SK-N-MC (cell line): ENCODE data around the gene C4orf54.

Source experiments
- DNase-seq: peaks from one replicate; pipeline ENCODE4 v3.0.0-alpha.2; 2011; ENCODE audit warnings: low read depth, low spot score
- H3K27ac ChIP-seq: fragments of 200-600 bp; sonication (generic); 2 replicates; pipeline ENCODE4 v1.5.1; 2016; ENCODE audit warnings: mixed run types
- H3K36me3 ChIP-seq: fragments of 200-600 bp; sonication (generic); 2 replicates; pipeline ENCODE4 v1.6.1; 2017; ENCODE audit warnings: antibody characterized with exemption, low read length, mixed read lengths; ENCODE audit not compliant: insufficient read depth
- H3K4me3 ChIP-seq: fragments of 200-600 bp; sonication (generic); 2 replicates; pipeline ENCODE4 v1.5.1; 2016
- H3K9ac ChIP-seq: fragments of 200-600 bp; sonication (generic); 2 replicates; pipeline ENCODE4 v1.8.0; 2017; ENCODE audit warnings: mixed run types, mixed read lengths; ENCODE audit not compliant: insufficient read length
- H3K9me3 ChIP-seq: fragments of 200-600 bp; sonication (generic); 2 replicates; pipeline ENCODE4 v1.6.1; 2017; ENCODE audit warnings: low read depth, mild to moderate bottlenecking, antibody characterized with exemption, low read length, moderate library complexity, mixed read lengths
- EZH2 ChIP-seq: fragments of 200-600 bp; sonication (generic); IDR thresholded peaks from one replicate; pipeline ENCODE4 v1.6.1; 2017; ENCODE audit warnings: antibody characterized with exemption
- FOXP2 ChIP-seq: optimal IDR thresholded peaks from 2 replicates; pipeline ENCODE3; 2011; ENCODE audit warnings: mild to moderate bottlenecking, moderate library complexity; ENCODE audit not compliant: insufficient read depth; ENCODE audit errors: extremely low read length, control extremely low read depth
- POLR2AphosphoS5 ChIP-seq: IDR thresholded peaks from 2 replicates; pipeline ENCODE4 v1.6.1; 2012; ENCODE audit warnings: mild to moderate bottlenecking, low read depth, low read length, borderline replicate concordance

Gene C4orf54

DNA sequence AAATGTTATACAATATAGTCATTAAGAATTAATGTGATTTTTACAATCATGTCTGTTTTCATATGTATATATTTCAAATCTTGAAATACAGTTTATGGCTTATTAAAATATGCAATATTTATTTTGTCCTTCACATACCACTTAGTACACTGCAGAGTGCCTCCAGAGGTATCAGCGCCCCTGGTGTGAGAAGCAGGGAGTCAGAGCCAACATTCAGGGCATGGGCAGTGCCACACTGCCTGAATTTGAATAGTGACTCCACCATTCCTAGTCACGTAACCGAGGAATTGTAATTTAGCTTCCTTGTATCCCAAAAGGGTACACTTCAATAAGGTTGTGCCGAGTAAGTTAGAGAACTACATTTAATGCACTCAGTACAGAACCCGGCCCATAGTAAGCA is 4.3 kb upstream of the C4orf54 start:
- Histone ChIP-seq H3K4me3 (no peak overlapping the region), H3K9me3 (no peaks in the 10 kb centered on the region), H3K27ac (no peak overlapping the region), H3K9ac (no peak overlapping the region), H3K36me3 (no peaks in the 10 kb centered on the region)
- no peak for DNase-seq
- TF ChIP-seq FOXP2 (no peak), POLR2AphosphoS5 (no peak), EZH2 (no peak)

- Histone ChIP-seq H3K9ac (no peak overlapping the region), H3K27ac (no peak overlapping the region), H3K9me3 (no peaks in the 10 kb centered on the region), H3K36me3 (no peaks in the 10 kb centered on the region), H3K4me3 (no peak overlapping the region)
- TF ChIP-seq POLR2AphosphoS5 (no peak), EZH2 (no peak), FOXP2 (no peak)
- DNase-seq = no peak
Measured at GRCh38 chr4:99658666-99659065, 1.0 kb upstream of the C4orf54 start.

GRCh38 chr4:99655308-99656081 is 2.1 kb downstream of the C4orf54 start:
- no peak for DNase-seq
- no peak for TF ChIP-seq FOXP2
- TF ChIP-seq EZH2 = no peak
- no peak for TF ChIP-seq POLR2AphosphoS5
- Histone ChIP-seq H3K27ac (no peak overlapping the region), H3K4me3 (no peak overlapping the region), H3K36me3 (no peaks in the 10 kb centered on the region), H3K9me3 (no peaks in the 10 kb centered on the region), H3K9ac (no peak overlapping the region)

DNA sequence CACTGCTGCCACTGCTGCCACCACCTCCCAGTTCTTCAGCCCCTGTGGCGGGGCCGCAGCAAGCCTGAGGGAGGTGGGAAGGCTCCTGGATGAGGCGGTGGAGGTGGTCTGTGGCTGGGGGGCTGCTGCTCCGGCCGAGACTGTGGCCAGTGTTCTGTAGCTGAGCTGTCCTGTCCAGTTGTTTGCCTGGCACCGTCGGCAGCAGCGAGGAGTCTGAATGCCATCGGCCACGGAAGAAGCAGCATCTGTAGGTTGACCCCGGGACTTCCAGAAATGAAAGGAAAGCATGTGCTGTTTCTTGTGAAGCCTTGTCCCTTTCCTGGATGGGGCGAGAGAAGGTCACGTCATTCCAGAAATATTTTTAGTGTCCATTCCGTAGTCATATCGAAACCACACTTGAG is 3.3 kb downstream of the C4orf54 start:
- no peak for TF ChIP-seq EZH2
- TF ChIP-seq FOXP2 = no peak
- TF ChIP-seq POLR2AphosphoS5 = no peak
- Histone ChIP-seq H3K9me3 (no peaks in the 10 kb centered on the region), H3K9ac (no peak overlapping the region), H3K36me3 (no peaks in the 10 kb centered on the region), H3K27ac (no peak overlapping the region), H3K4me3 (no peak overlapping the region)
- no peak for DNase-seq

DNA sequence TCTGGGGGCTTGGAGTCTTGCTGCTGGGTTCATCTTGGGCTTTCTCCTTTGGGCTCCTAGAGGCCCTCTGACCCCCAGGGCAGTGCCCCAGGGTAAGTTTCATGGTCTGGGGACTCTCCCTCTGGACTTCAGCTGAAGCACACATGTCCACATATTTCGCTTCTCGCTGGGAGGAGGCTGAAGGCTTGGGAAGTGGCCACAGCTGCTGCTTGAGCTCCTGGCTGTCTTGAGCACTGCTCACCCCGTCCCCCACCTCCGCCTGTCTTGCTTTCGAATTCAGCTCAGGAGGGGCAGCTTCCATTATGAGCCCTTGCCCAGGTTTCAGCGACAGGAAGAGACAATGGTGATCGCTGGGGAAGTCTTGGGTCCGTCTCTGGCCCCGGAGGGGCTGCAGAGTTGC is 3.7 kb downstream of the C4orf54 start:
- Histone ChIP-seq H3K4me3 (no peak overlapping the region), H3K9ac (no peak overlapping the region), H3K9me3 (no peaks in the 10 kb centered on the region), H3K36me3 (no peaks in the 10 kb centered on the region), H3K27ac (no peak overlapping the region)
- TF ChIP-seq POLR2AphosphoS5 = no peak
- no peak for TF ChIP-seq EZH2
- no peak for TF ChIP-seq FOXP2
- DNase-seq = no peak

- H3K36me3 ChIP-seq = no peaks in the 10 kb centered on the region
- no peak for DNase-seq
- H3K9ac ChIP-seq = no peak overlapping the region
- no peak overlapping the region for H3K27ac ChIP-seq
- TF ChIP-seq POLR2AphosphoS5 (no peak), EZH2 (no peak), FOXP2 (no peak)
- H3K4me3 ChIP-seq = no peak overlapping the region
- H3K9me3 ChIP-seq = no peaks in the 10 kb centered on the region
Measured at GRCh38 chr4:99652596-99653436, 4.8 kb downstream of the C4orf54 start.

DNA sequence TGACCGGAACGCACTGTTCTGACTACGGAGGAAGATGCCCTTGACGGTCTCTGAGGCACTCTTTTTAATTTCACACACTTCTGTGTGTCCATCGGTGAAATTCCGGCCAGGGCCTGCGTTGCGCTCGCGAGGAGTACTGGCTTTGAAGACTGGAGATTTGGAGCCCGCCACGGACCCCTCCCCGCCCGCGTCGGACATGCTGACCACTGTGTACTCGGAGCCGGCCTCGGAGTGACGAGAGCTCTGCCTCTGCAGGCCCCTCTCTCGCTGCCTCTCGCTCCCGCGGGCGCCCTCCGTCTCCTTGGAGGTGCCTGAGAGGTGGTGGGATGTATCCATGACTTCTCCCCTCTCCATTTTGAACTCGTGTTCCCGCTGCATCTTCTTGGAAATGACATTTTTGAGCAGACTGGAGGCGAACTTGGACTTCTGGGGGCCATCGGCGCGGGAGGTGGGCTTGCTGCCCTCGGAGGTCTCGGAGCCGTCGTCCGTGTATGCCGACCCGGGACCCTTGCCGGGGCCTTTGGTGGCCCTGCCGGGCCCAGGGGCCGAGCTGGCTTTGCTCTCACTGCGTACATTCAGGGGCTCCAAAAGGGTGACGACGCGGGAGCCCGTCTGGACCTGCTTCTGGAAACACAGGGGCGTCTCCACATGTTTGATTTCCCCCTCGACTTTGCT is 5.7 kb downstream of the C4orf54 start:
- Histone ChIP-seq H3K4me3 (no peak overlapping the region), H3K36me3 (no peaks in the 10 kb centered on the region), H3K9ac (no peak overlapping the region), H3K9me3 (no peaks in the 10 kb centered on the region), H3K27ac (no peak overlapping the region)
- no peak for DNase-seq
- TF ChIP-seq EZH2 = no peak
- TF ChIP-seq POLR2AphosphoS5 = no peak
- TF ChIP-seq FOXP2 = no peak
